ENCODE results near the gene SLC32A1. TPM values are rescaled to one million over a fixed set of nuclear protein-coding genes. Genes with fewer than 3 reads are reported as not detected.

SLC32A1 gene
- total RNA-seq, 1 experiment from 2014 or later, result 0.09 TPM

DNA sequence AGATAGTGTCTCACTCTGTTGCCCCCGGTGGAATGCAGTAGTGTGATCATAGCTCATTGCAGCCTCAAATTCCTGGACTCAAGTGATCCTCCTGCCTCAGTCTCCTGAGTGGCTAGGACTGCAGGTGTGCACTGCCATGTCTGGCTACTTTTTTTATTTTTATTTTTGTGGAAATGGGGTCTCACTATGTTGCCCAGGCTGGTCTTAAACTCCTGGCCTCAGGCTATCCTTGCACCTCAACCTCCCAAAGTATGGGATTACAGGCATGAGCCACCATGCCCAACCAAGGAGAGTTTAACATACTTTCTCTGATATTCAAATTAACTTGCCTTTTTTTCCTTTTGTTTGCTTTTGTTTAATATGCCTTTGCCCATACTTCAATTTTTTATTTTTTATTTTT lies 13.6 kb downstream of the SLC32A1 start:
- no peaks in the 10 kb centered on the region for H3K36me3 Mint-ChIP-seq
- H3K4me1 Mint-ChIP-seq, result peaks cover 10% of the 10 kb centered on the region
- CTCF ChIA-PET, result interaction anchor here (1.5 kb wide), 1 partner anchor 79 kb away, joined by 4 read pairs; no protein-coding TSS in a partner anchor
- ATAC-seq, result no peak
- no peak for DNase-seq (ENCODE audit: low spot score)
- H3K27me3 Mint-ChIP-seq (ENCODE audit: low read depth), result peaks cover 88% of the 10 kb centered on the region
- H3K9me3 Mint-ChIP-seq, result no peaks in the 10 kb centered on the region
- POLR2A ChIA-PET, result no interaction called here
- TF ChIP-seq ETV6 (CRISPR knock-in tag; IDR thresholded peaks at IDR 0.05), result no peak
- TF ChIP-seq, protein P1, sequence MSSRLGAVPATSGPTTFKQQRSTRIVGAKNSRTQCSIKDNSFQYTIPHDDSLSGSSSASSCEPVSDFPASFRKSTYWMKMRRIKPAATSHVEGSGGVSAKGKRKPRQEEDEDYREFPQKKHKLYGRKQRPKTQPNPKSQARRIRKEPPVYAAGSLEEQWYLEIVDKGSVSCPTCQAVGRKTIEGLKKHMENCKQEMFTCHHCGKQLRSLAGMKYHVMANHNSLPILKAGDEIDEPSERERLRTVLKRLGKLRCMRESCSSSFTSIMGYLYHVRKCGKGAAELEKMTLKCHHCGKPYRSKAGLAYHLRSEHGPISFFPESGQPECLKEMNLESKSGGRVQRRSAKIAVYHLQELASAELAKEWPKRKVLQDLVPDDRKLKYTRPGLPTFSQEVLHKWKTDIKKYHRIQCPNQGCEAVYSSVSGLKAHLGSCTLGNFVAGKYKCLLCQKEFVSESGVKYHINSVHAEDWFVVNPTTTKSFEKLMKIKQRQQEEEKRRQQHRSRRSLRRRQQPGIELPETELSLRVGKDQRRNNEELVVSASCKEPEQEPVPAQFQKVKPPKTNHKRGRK (CRISPR knock-in tag; IDR thresholded peaks at IDR 0.05; ENCODE audit: borderline replicate concordance), result no peak
- peak; percentile 45; the same call in 1 of the 2 replicates for TF ChIP-seq ZNF121 (CRISPR knock-in tag; IDR thresholded peaks at IDR 0.05)
- no peak for TF ChIP-seq GABPB1 (CRISPR knock-in tag; IDR thresholded peaks at IDR 0.05)
- TF ChIP-seq, protein P2, sequence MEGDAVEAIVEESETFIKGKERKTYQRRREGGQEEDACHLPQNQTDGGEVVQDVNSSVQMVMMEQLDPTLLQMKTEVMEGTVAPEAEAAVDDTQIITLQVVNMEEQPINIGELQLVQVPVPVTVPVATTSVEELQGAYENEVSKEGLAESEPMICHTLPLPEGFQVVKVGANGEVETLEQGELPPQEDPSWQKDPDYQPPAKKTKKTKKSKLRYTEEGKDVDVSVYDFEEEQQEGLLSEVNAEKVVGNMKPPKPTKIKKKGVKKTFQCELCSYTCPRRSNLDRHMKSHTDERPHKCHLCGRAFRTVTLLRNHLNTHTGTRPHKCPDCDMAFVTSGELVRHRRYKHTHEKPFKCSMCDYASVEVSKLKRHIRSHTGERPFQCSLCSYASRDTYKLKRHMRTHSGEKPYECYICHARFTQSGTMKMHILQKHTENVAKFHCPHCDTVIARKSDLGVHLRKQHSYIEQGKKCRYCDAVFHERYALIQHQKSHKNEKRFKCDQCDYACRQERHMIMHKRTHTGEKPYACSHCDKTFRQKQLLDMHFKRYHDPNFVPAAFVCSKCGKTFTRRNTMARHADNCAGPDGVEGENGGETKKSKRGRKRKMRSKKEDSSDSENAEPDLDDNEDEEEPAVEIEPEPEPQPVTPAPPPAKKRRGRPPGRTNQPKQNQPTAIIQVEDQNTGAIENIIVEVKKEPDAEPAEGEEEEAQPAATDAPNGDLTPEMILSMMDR (IDR thresholded peaks at IDR 0.05), result no peak
- TF ChIP-seq, protein P3, sequence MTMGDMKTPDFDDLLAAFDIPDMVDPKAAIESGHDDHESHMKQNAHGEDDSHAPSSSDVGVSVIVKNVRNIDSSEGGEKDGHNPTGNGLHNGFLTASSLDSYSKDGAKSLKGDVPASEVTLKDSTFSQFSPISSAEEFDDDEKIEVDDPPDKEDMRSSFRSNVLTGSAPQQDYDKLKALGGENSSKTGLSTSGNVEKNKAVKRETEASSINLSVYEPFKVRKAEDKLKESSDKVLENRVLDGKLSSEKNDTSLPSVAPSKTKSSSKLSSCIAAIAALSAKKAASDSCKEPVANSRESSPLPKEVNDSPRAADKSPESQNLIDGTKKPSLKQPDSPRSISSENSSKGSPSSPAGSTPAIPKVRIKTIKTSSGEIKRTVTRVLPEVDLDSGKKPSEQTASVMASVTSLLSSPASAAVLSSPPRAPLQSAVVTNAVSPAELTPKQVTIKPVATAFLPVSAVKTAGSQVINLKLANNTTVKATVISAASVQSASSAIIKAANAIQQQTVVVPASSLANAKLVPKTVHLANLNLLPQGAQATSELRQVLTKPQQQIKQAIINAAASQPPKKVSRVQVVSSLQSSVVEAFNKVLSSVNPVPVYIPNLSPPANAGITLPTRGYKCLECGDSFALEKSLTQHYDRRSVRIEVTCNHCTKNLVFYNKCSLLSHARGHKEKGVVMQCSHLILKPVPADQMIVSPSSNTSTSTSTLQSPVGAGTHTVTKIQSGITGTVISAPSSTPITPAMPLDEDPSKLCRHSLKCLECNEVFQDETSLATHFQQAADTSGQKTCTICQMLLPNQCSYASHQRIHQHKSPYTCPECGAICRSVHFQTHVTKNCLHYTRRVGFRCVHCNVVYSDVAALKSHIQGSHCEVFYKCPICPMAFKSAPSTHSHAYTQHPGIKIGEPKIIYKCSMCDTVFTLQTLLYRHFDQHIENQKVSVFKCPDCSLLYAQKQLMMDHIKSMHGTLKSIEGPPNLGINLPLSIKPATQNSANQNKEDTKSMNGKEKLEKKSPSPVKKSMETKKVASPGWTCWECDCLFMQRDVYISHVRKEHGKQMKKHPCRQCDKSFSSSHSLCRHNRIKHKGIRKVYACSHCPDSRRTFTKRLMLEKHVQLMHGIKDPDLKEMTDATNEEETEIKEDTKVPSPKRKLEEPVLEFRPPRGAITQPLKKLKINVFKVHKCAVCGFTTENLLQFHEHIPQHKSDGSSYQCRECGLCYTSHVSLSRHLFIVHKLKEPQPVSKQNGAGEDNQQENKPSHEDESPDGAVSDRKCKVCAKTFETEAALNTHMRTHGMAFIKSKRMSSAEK (CRISPR knock-in tag; IDR thresholded peaks at IDR 0.05; ENCODE audit: borderline replicate concordance), result no peak
- TF ChIP-seq, protein P4, sequence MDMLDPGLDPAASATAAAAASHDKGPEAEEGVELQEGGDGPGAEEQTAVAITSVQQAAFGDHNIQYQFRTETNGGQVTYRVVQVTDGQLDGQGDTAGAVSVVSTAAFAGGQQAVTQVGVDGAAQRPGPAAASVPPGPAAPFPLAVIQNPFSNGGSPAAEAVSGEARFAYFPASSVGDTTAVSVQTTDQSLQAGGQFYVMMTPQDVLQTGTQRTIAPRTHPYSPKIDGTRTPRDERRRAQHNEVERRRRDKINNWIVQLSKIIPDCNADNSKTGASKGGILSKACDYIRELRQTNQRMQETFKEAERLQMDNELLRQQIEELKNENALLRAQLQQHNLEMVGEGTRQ (CRISPR knock-in tag; IDR thresholded peaks at IDR 0.05), result no peak
- no peak overlapping the region for H3K4me3 Mint-ChIP-seq
- no peak overlapping the region for H3K27ac Mint-ChIP-seq

DNA sequence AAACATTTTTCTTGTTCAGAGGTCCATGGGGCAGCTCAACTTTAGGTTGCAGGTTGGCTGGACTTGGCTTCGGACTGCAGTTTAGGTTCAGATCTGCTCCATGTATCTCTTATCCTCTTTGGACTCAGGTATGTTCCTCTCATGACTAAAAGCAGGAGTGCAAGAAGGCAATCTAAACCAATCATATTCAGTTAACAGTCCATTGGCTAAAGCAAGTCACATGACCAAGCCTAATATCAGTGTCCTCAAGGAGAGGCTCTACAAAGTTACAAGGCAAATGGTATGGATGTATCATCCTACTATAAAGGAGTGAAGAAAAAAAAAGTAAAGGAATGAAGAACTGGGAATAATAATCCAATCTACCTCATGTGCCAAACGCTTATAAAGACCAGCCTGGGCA lies 21.5 kb downstream of the SLC32A1 start:
- H3K4me3 Mint-ChIP-seq, result no peak overlapping the region
- peaks cover 2% of the 10 kb centered on the region; the same call in 1 of the 2 replicates for H3K36me3 Mint-ChIP-seq
- CTCF ChIA-PET, result interaction anchor here (1.4 to 7.4 kb wide), 2 partner anchors 15 to 20 kb away, joined by 5 to 127 read pairs; partner anchors contain the start of gene SLC32A1
- POLR2A ChIA-PET, result no interaction called here
- H3K4me1 Mint-ChIP-seq, result peaks cover 14% of the 10 kb centered on the region
- H3K27ac Mint-ChIP-seq, result no peak overlapping the region
- DNase-seq (ENCODE audit: low spot score) (no peak), ATAC-seq (no peak)
- peaks cover 56% of the 10 kb centered on the region for H3K27me3 Mint-ChIP-seq (ENCODE audit: low read depth)
- no peak for TF ChIP-seq SP1 (CRISPR knock-in tag; conservative IDR thresholded peaks at IDR 0.05)
- TF ChIP-seq, protein P4 (CRISPR knock-in tag; IDR thresholded peaks at IDR 0.05), result peak; percentile 56
- no peaks in the 10 kb centered on the region for H3K9me3 Mint-ChIP-seq

DNA sequence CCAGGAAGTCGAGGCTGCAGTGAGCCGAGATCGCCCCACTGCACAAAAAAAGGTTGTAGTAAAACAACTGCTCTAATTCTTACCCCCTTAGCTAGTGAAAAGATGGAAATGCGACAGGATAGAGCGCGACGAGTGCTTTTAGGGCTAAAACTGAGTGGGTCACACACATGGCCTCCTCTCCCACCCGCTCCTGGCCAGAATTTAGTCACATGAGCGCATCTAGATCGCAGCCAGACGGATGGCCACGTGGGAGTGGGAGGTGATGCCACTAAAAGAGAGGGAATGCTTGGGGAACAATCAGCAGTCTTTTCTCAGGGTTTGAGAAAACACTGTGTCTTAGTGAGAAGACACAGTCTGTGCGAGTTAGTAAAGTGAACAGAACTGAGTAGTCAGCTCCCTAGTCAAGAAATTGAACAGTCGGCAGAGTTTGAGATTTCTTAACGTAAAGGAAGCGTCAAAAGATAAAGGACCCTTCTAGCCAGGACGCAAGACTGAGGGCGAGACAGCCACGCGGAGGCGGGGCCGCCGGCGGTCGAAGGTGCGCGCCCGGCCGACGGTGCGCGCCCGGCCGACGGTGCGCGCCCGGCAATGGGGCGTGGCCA lies 23.3 kb downstream of the SLC32A1 start:
- Mint-ChIP-seq H3K4me3 (peak overlapping the region; percentile 96), H3K27ac (no peak overlapping the region), H3K36me3 (peaks cover 2% of the 10 kb centered on the region), H3K9me3 (no peaks in the 10 kb centered on the region), H3K27me3 (ENCODE audit: low read depth) (peaks cover 37% of the 10 kb centered on the region), H3K4me1 (peaks cover 20% of the 10 kb centered on the region)
- ChIA-PET POLR2A (interaction anchor here (1.5 to 1.8 kb wide), 3 partner anchors 12 to 23 kb away, joined by 4 to 6 read pairs (median 6); partner anchors contain the start of gene SLC32A1), CTCF (interaction anchor here (0.8 to 7.4 kb wide), 9 partner anchors 17 to 410 kb away, joined by 3 to 127 read pairs (median 8); partner anchors contain the start of genes PPP1R16B and SLC32A1)
- no peak for DNase-seq (ENCODE audit: low spot score)
- no peak for ATAC-seq
- TF ChIP-seq CREB1 (CRISPR knock-in tag; IDR thresholded peaks at IDR 0.05) (no peak), GABPB1 (CRISPR knock-in tag; IDR thresholded peaks at IDR 0.05) (peak; percentile 36; the same call in 1 of the 2 replicates), ZNF232 (CRISPR knock-in tag; IDR thresholded peaks at IDR 0.05) (no peak; the same call in 1 of the 2 replicates), JUN (CRISPR knock-in tag; IDR thresholded peaks at IDR 0.05) (no peak), ZBTB21 (CRISPR knock-in tag; IDR thresholded peaks at IDR 0.05; ENCODE audit: borderline replicate concordance) (no peak), CREM (CRISPR knock-in tag; IDR thresholded peaks at IDR 0.05) (no peak), SP1 (CRISPR knock-in tag; conservative IDR thresholded peaks at IDR 0.05) (no peak), CBFB (CRISPR knock-in tag; IDR thresholded peaks at IDR 0.05; ENCODE audit: low read depth) (no peak)
- TF ChIP-seq, protein P5, sequence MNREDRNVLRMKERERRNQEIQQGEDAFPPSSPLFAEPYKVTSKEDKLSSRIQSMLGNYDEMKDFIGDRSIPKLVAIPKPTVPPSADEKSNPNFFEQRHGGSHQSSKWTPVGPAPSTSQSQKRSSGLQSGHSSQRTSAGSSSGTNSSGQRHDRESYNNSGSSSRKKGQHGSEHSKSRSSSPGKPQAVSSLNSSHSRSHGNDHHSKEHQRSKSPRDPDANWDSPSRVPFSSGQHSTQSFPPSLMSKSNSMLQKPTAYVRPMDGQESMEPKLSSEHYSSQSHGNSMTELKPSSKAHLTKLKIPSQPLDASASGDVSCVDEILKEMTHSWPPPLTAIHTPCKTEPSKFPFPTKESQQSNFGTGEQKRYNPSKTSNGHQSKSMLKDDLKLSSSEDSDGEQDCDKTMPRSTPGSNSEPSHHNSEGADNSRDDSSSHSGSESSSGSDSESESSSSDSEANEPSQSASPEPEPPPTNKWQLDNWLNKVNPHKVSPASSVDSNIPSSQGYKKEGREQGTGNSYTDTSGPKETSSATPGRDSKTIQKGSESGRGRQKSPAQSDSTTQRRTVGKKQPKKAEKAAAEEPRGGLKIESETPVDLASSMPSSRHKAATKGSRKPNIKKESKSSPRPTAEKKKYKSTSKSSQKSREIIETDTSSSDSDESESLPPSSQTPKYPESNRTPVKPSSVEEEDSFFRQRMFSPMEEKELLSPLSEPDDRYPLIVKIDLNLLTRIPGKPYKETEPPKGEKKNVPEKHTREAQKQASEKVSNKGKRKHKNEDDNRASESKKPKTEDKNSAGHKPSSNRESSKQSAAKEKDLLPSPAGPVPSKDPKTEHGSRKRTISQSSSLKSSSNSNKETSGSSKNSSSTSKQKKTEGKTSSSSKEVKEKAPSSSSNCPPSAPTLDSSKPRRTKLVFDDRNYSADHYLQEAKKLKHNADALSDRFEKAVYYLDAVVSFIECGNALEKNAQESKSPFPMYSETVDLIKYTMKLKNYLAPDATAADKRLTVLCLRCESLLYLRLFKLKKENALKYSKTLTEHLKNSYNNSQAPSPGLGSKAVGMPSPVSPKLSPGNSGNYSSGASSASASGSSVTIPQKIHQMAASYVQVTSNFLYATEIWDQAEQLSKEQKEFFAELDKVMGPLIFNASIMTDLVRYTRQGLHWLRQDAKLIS (CRISPR knock-in tag; IDR thresholded peaks at IDR 0.05; ENCODE audit: borderline replicate concordance), result no peak
- TF ChIP-seq, protein P6, sequence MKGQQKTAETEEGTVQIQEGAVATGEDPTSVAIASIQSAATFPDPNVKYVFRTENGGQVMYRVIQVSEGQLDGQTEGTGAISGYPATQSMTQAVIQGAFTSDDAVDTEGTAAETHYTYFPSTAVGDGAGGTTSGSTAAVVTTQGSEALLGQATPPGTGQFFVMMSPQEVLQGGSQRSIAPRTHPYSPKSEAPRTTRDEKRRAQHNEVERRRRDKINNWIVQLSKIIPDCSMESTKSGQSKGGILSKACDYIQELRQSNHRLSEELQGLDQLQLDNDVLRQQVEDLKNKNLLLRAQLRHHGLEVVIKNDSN (CRISPR knock-in tag; IDR thresholded peaks at IDR 0.05), result no peak

Data from WTC11 (cell line).